ENCODE measurements around the gene RPL12.
A peak's percentile ranks its signal among the peaks of the same experiment; 100 is the strongest.
"Not testable (repeated sequence)": the region's sequence is repeated elsewhere in the genome, so short reads cannot be mapped to it uniquely, and the experiment has no call there.

Gene RPL12

GRCh38 chr9:127466407-127466917, 15.3 kb upstream of the RPL12 start:
- not testable (repeated sequence) for H3K27me3 ChIP-seq (replicated peaks; ENCODE audit: control insufficient read depth, insufficient read depth, low read length); H3K9ac ChIP-seq (ENCODE audit: low read length); H3K4me1 ChIP-seq (ENCODE audit: control insufficient read depth, insufficient read depth, low read length); H3K4me3 ChIP-seq (ENCODE audit: low read length); H3K9me3 ChIP-seq (ENCODE audit: control insufficient read depth, low read length); DNase-seq (ENCODE audit: low read depth)
- peaks cover 37% of the 10 kb centered on the region for H3K36me3 ChIP-seq (ENCODE audit: control insufficient read depth, insufficient read depth, low read length, severe bottlenecking)

DNA sequence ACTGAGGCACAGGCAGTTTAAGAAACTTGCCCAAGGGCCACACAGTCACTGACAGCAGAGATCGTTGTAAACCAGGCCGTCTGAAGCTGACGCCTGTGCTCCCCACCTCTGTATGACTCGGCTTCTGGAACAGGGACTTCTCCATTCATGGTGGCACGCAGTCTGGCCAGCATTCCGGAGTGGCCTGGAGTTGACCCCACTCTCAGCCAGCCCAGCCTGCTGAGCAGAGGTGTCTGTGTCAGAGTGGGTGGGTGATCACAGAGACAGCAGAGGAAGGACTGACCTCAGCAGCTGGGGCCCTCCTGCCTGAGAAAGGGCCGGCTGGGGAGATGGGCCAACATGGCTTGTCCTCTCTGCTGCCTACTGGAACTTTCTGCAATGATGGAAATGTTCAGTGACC, 12.7 kb upstream of the RPL12 start:
- Histone ChIP-seq H3K4me3 (ENCODE audit: low read length) (no peak overlapping the region), H3K9ac (ENCODE audit: low read length) (no peak overlapping the region), H3K27me3 (replicated peaks; ENCODE audit: control insufficient read depth, insufficient read depth, low read length) (no peaks in the 10 kb centered on the region), H3K4me1 (ENCODE audit: control insufficient read depth, insufficient read depth, low read length) (no peaks in the 10 kb centered on the region), H3K9me3 (ENCODE audit: control insufficient read depth, low read length) (no peaks in the 10 kb centered on the region), H3K36me3 (ENCODE audit: control insufficient read depth, insufficient read depth, low read length, severe bottlenecking) (peaks cover 59% of the 10 kb centered on the region)
- no peak for DNase-seq (ENCODE audit: low read depth)

DNA sequence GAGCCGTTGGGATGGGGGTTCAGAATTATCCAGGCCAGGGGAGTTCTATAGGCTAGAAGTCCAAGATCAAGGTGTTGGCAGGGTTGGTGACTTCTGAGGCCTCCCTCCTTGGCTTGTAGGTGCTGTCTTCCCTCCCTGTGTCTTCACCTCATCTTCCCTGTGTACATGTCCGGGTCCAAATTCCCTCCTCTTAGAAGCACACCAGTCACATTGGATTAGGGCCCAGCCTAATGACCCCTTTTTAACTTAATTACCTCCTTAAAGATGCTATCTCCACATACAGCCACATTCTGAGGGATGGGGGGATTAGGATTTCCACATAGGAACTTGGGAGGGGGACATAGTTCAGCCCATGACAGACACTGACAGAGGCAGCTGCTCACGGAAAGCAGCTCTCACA, 12.2 kb upstream of the RPL12 start:
- Histone ChIP-seq H3K27me3 (replicated peaks; ENCODE audit: control insufficient read depth, insufficient read depth, low read length) (no peaks in the 10 kb centered on the region), H3K4me3 (ENCODE audit: low read length) (no peak overlapping the region), H3K36me3 (ENCODE audit: control insufficient read depth, insufficient read depth, low read length, severe bottlenecking) (peaks cover 59% of the 10 kb centered on the region), H3K4me1 (ENCODE audit: control insufficient read depth, insufficient read depth, low read length) (no peaks in the 10 kb centered on the region), H3K9me3 (ENCODE audit: control insufficient read depth, low read length) (no peaks in the 10 kb centered on the region), H3K9ac (ENCODE audit: low read length) (no peak overlapping the region)
- DNase-seq (ENCODE audit: low read depth), result no peak

DNA sequence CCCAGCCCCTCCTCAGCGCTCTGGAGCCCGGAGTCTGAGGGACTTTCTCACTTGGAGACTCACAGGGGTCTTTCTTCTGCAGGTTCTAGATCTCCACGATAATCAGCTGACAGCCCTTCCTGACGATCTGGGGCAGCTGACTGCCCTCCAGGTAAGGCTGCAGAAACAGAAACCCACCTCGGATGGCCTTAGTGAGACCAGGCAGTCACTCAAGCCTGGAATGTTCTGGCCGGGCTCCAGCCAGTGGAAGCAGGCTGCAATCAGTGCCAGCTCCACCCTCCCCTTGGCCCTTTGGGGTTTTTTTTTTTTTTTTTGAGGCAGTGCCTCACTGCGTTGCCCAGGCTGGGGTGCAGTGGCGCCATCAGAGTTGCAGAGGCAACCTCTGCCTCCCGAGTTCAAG, 7.7 kb upstream of the RPL12 start:
- no peaks in the 10 kb centered on the region for H3K4me1 ChIP-seq (ENCODE audit: control insufficient read depth, insufficient read depth, low read length)
- no peak overlapping the region for H3K9ac ChIP-seq (ENCODE audit: low read length)
- no peaks in the 10 kb centered on the region for H3K27me3 ChIP-seq (replicated peaks; ENCODE audit: control insufficient read depth, insufficient read depth, low read length)
- DNase-seq (ENCODE audit: low read depth), result no peak
- H3K4me3 ChIP-seq (ENCODE audit: low read length), result no peak overlapping the region
- peaks cover 63% of the 10 kb centered on the region for H3K36me3 ChIP-seq (ENCODE audit: control insufficient read depth, insufficient read depth, low read length, severe bottlenecking)
- no peaks in the 10 kb centered on the region for H3K9me3 ChIP-seq (ENCODE audit: control insufficient read depth, low read length)

GRCh38 chr9:127457191-127457878, 6.1 kb upstream of the RPL12 start:
- DNase-seq (ENCODE audit: low read depth), result no peak
- peaks cover 51% of the 10 kb centered on the region for H3K36me3 ChIP-seq (ENCODE audit: control insufficient read depth, insufficient read depth, low read length, severe bottlenecking)
- H3K4me1 ChIP-seq (ENCODE audit: control insufficient read depth, insufficient read depth, low read length), result peaks cover 2% of the 10 kb centered on the region
- H3K4me3 ChIP-seq (ENCODE audit: low read length), result no peak overlapping the region
- H3K9ac ChIP-seq (ENCODE audit: low read length), result no peak overlapping the region
- H3K27me3 ChIP-seq (replicated peaks; ENCODE audit: control insufficient read depth, insufficient read depth, low read length), result no peaks in the 10 kb centered on the region
- H3K9me3 ChIP-seq (ENCODE audit: control insufficient read depth, low read length), result no peaks in the 10 kb centered on the region

- peaks cover 36% of the 10 kb centered on the region for H3K36me3 ChIP-seq (ENCODE audit: control insufficient read depth, insufficient read depth, low read length, severe bottlenecking)
- no peak overlapping the region for H3K9ac ChIP-seq (ENCODE audit: low read length)
- no peaks in the 10 kb centered on the region for H3K27me3 ChIP-seq (replicated peaks; ENCODE audit: control insufficient read depth, insufficient read depth, low read length)
- peak; percentile 4 for DNase-seq (ENCODE audit: low read depth)
- peaks cover 8% of the 10 kb centered on the region for H3K4me1 ChIP-seq (ENCODE audit: control insufficient read depth, insufficient read depth, low read length)
- no peaks in the 10 kb centered on the region for H3K9me3 ChIP-seq (ENCODE audit: control insufficient read depth, low read length)
- no peak overlapping the region for H3K4me3 ChIP-seq (ENCODE audit: low read length)
Observed at GRCh38 chr9:127455324-127455992, 4.3 kb upstream of the RPL12 start.

DNA sequence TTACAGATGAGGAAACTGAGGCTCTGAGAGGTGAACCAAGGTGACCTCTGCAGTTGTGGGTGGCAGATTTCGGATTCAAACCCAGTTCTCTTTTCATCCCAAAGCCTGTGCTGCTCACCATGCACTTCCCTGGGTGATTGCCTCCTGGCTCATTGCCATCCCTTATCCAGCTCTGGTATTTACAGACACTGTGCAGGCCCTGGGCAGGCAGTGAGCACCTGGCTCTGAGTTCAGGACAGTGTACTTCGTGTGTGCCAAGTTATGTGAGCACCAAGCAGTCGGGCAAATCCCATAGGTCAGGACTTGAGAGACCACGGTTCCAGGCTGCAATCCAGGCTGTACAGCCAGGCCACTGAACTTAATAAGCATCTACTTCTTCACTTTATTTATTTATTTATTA, 1.5 kb upstream of the RPL12 start:
- Histone ChIP-seq H3K9me3 (ENCODE audit: control insufficient read depth, low read length) (no peaks in the 10 kb centered on the region), H3K9ac (ENCODE audit: low read length) (no peak overlapping the region), H3K36me3 (ENCODE audit: control insufficient read depth, insufficient read depth, low read length, severe bottlenecking) (peaks cover 44% of the 10 kb centered on the region), H3K4me1 (ENCODE audit: control insufficient read depth, insufficient read depth, low read length) (peaks cover 31% of the 10 kb centered on the region), H3K27me3 (replicated peaks; ENCODE audit: control insufficient read depth, insufficient read depth, low read length) (no peaks in the 10 kb centered on the region), H3K4me3 (ENCODE audit: low read length) (peak overlapping the region; percentile 85)
- peak; percentile 12 for DNase-seq (ENCODE audit: low read depth)

- DNase-seq (ENCODE audit: low read depth), result peak; percentile 77
- H3K36me3 ChIP-seq (ENCODE audit: control insufficient read depth, insufficient read depth, low read length, severe bottlenecking), result peaks cover 44% of the 10 kb centered on the region
Observed at GRCh38 chr9:127451858-127452656, 851 bp upstream of the RPL12 start.

DNA sequence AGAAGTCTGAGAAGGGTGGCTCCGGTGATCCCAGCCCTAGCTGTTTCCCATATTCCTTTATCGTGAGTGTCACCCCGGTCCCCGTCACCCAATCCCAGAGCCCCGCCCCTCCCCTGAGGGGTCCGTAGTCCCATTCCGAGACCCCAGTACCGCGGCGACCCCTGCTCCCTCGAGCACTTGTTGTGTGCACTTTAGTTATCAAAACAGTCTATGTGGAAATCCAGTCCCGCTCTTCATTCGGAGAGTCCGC, 327 bp upstream of the RPL12 start:
- H3K4me1 ChIP-seq (ENCODE audit: control insufficient read depth, insufficient read depth, low read length), result peaks cover 31% of the 10 kb centered on the region
- H3K36me3 ChIP-seq (ENCODE audit: control insufficient read depth, insufficient read depth, low read length, severe bottlenecking), result peaks cover 47% of the 10 kb centered on the region
- H3K4me3 ChIP-seq (ENCODE audit: low read length), result peak overlapping the region; percentile 85
- H3K27me3 ChIP-seq (replicated peaks; ENCODE audit: control insufficient read depth, insufficient read depth, low read length), result no peaks in the 10 kb centered on the region
- no peak for DNase-seq (ENCODE audit: low read depth)
- H3K9ac ChIP-seq (ENCODE audit: low read length), result peak overlapping the region; percentile 96
- H3K9me3 ChIP-seq (ENCODE audit: control insufficient read depth, low read length), result no peaks in the 10 kb centered on the region

More at GRCh38 chr9:127451858-127452656, 851 bp upstream of the RPL12 start:
- no peaks in the 10 kb centered on the region for H3K9me3 ChIP-seq (ENCODE audit: control insufficient read depth, low read length)
- no peaks in the 10 kb centered on the region for H3K27me3 ChIP-seq (replicated peaks; ENCODE audit: control insufficient read depth, insufficient read depth, low read length)
- peak overlapping the region; percentile 96 for H3K9ac ChIP-seq (ENCODE audit: low read length)
- peak overlapping the region; percentile 85 for H3K4me3 ChIP-seq (ENCODE audit: low read length)
- H3K4me1 ChIP-seq (ENCODE audit: control insufficient read depth, insufficient read depth, low read length), result peaks cover 31% of the 10 kb centered on the region

- peaks cover under 1% of the 10 kb centered on the region for H3K9me3 ChIP-seq (ENCODE audit: control insufficient read depth, low read length)
- H3K4me1 ChIP-seq (ENCODE audit: control insufficient read depth, insufficient read depth, low read length), result peaks cover 31% of the 10 kb centered on the region
- no peaks in the 10 kb centered on the region for H3K27me3 ChIP-seq (replicated peaks; ENCODE audit: control insufficient read depth, insufficient read depth, low read length)
- peak; percentile 66 for DNase-seq (ENCODE audit: low read depth)
- peak overlapping the region; percentile 85 for H3K4me3 ChIP-seq (ENCODE audit: low read length)
- peaks cover 57% of the 10 kb centered on the region for H3K36me3 ChIP-seq (ENCODE audit: control insufficient read depth, insufficient read depth, low read length, severe bottlenecking)
- H3K9ac ChIP-seq (ENCODE audit: low read length), result peak overlapping the region; percentile 96
Observed at GRCh38 chr9:127450243-127450760, 904 bp downstream of the RPL12 start.

DNA sequence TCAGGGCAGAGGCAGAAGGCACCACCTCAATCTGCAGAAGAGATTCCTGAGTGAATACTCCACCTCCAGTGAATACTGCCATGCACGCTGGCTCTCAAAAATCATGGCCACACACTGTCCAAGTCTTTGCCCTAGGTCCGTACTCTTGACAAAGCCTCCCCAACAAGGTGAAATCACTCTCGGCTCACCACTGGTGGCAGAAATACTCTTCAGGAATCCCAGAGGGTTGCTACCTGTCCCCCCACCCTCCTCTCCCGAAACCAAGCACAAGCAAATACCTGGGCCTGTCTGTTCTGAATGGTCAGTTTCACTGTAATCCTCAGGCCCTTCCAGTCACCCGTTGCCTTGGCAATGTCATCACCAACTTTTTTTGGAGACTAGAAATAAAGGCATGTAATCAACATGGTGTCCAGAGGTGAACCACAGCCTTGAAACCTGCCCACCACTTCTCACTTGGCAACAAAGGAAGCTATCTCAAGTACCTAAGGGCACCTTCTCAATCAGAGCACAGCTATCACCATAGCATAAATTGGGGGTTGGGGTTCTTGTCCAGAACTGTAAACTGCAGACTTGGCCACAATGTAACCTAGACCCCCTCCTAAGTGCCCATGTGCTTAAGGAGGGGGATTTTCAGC, 1.8 kb downstream of the RPL12 start:
- H3K9ac ChIP-seq (ENCODE audit: low read length), result peak overlapping the region; percentile 96
- peaks cover 9% of the 10 kb centered on the region for H3K9me3 ChIP-seq (ENCODE audit: control insufficient read depth, low read length)
- peaks cover 31% of the 10 kb centered on the region for H3K4me1 ChIP-seq (ENCODE audit: control insufficient read depth, insufficient read depth, low read length)
- H3K36me3 ChIP-seq (ENCODE audit: control insufficient read depth, insufficient read depth, low read length, severe bottlenecking), result peaks cover 59% of the 10 kb centered on the region
- peak overlapping the region; percentile 85 for H3K4me3 ChIP-seq (ENCODE audit: low read length)
- DNase-seq (ENCODE audit: low read depth), result peak; percentile 15
- no peaks in the 10 kb centered on the region for H3K27me3 ChIP-seq (replicated peaks; ENCODE audit: control insufficient read depth, insufficient read depth, low read length)

Data from adipocyte (in vitro differentiated cells).